Common myeloid progenitor, CD34-positive (primary cell): ENCODE results near the gene MGAT4A.
"Not testable (repeated sequence)": the region's sequence is repeated elsewhere in the genome, so short reads cannot be mapped to it uniquely, and the experiment has no call there.

Experiments
- CTCF ChIA-PET: fragments of 350-600 bp; sonication (Branson Sonifier 250); formaldehyde crosslinking; loops from one replicate; lab custom pipeline; 2021; ENCODE audit warnings: antibody characterized with exemption; lab: Charles Lee
- POLR2A ChIA-PET: fragments of 350-600 bp; sonication (Branson Sonifier 250); formaldehyde crosslinking; loops from one replicate; lab custom pipeline; 2021; ENCODE audit warnings: antibody characterized with exemption; lab: Charles Lee
- DNase-seq, 3 donors: peaks; one replicate each; pipeline versions ENCODE4 v3.0.0 to v3.0.0-alpha.2; 2013
- H3K27ac ChIP-seq, 2 experiments: 1 replicate in 1 of 2; 2 replicates in 1 of 2; pipeline ENCODE4 v1.7.0; 2013; ENCODE audit warnings: inconsistent platforms in 2 of 2, low read length in 2 of 2, mild to moderate bottlenecking in 2 of 2, low read depth in 1 of 2, moderate library complexity in 1 of 2; ENCODE audit not compliant: severe bottlenecking in 2 of 2, insufficient read depth in 1 of 2, poor library complexity in 1 of 2
- H3K27me3 ChIP-seq, 5 experiments: replicated peaks in 2 of 5; 1 replicate in 3 of 5; 2 replicates in 2 of 5; pipeline versions ENCODE4 v1.6.1 to v1.7.0; 2013; ENCODE audit warnings: low read length in 4 of 5, mild to moderate bottlenecking in 2 of 5, moderate library complexity in 2 of 5, inconsistent platforms in 1 of 5; ENCODE audit not compliant: insufficient read depth in 5 of 5, control insufficient read depth in 4 of 5
- H3K36me3 ChIP-seq, 4 experiments: 1 replicate in 2 of 4; 2 replicates in 2 of 4; pipeline versions ENCODE4 v1.6.1 to v1.7.0; 2013; ENCODE audit warnings: low read length in 3 of 4, control low read depth in 1 of 4, mild to moderate bottlenecking in 1 of 4; ENCODE audit not compliant: control insufficient read depth in 4 of 4, insufficient read depth in 4 of 4
- H3K4me1 ChIP-seq, 4 experiments: 1 replicate in 3 of 4; 2 replicates in 1 of 4; pipeline versions ENCODE4 v1.6.1 to v1.7.1; 2013; ENCODE audit warnings: low read length in 3 of 4, mild to moderate bottlenecking in 3 of 4, control low read depth in 1 of 4, inconsistent platforms in 1 of 4, moderate library complexity in 1 of 4; ENCODE audit not compliant: control insufficient read depth in 4 of 4, insufficient read depth in 4 of 4; ENCODE audit errors: control extremely low read depth in 1 of 4
- H3K4me3 ChIP-seq, 7 experiments: 1 replicate in 4 of 7; 2 replicates in 3 of 7; pipeline versions ENCODE4 v1.5.1 to v1.7.0; 2013; ENCODE audit warnings: mild to moderate bottlenecking in 7 of 7, low read length in 6 of 7, moderate library complexity in 6 of 7, inconsistent platforms in 2 of 7, low read depth in 2 of 7, control low read depth in 1 of 7; ENCODE audit not compliant: insufficient read depth in 4 of 7, control insufficient read depth in 1 of 7; ENCODE audit errors: extremely low read depth in 1 of 7
- H3K9me3 ChIP-seq, 5 experiments: 1 replicate in 4 of 5; 2 replicates in 1 of 5; pipeline versions ENCODE4 v1.6.1 to v1.7.1; 2013; ENCODE audit warnings: low read length in 4 of 5, mild to moderate bottlenecking in 2 of 5, inconsistent platforms in 1 of 5, low read depth in 1 of 5, moderate library complexity in 1 of 5; ENCODE audit not compliant: control insufficient read depth in 4 of 5, insufficient read depth in 2 of 5; ENCODE audit errors: control extremely low read depth in 1 of 5
- WGBS: methylation state at CpG from one replicate; pipeline ENCODE4 v1.1.5; 2013; ENCODE audit not compliant: insufficient coverage; 5-methylcytosine and 5-hydroxymethylcytosine counted together

The MGAT4A gene

DNA sequence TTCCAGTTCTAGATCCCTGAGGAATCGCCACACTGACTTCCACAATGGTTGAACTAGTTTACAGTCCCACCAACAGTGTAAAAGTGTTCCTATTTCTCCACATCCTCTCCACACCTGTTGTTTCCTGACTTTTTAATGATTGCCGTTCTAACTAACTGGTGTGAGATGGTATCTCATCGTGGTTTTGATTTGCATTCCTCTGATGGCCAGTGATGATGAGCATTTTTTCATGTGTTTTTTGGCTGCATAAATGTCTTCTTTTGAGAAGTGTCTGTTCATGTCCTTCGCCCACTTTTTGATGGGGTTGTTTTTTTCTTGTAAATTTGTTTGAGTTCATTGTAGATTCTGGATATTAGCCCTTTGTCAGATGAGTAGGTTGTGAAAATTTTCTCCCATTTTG lies 136.3 kb downstream of the MGAT4A start:
- POLR2A ChIA-PET, H3K27me3 ChIP-seq, H3K4me3 ChIP-seq, H3K9me3 ChIP-seq, H3K4me1 ChIP-seq, DNase-seq, H3K27ac ChIP-seq, CTCF ChIA-PET: not testable (repeated sequence)
- no CpG with 5 or more reads among the region's 4 CpGs for WGBS
- H3K36me3 ChIP-seq: peaks cover 7 to 43% (median 27%) of the 10 kb centered on the region in 4 experiments

DNA sequence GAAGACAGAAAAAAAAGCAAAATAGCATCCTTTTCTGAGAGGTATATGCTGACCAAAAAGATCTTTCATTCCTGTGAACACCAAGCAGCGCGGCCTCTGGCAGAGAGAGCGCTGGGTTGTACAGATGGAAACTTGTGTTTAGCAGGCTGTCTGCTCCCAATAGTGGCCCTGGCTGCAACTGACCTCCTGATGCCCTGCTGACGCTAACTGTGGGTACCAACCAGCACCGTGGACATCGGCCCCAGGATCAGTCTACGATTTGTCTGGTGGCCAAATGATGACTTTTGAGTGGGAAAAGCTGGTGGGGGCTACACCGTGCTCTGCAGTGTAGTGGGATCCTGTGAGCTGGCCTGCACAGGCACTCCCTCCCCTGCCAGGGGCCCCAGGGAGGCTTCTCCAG lies 138.4 kb downstream of the MGAT4A start:
- over 99% methylated on average over 8 of the region's 8 CpGs for WGBS
- Histone ChIP-seq H3K27ac (no peak overlapping the region), H3K4me1 (no peaks in the 10 kb centered on the region), H3K27me3 (no peaks in the 10 kb centered on the region), H3K9me3 (peaks cover 0 to 4% (median 2%) of the 10 kb centered on the region in 5 experiments), H3K4me3 (no peak overlapping the region), H3K36me3 (peaks cover under 1 to 41% (median 20%) of the 10 kb centered on the region in 4 experiments)
- CTCF ChIA-PET: interaction anchor here (1.4 kb wide), 1 partner anchor 12 kb away, joined by 3 read pairs; no protein-coding TSS in a partner anchor
- POLR2A ChIA-PET: no interaction called here
- no peak for DNase-seq

DNA sequence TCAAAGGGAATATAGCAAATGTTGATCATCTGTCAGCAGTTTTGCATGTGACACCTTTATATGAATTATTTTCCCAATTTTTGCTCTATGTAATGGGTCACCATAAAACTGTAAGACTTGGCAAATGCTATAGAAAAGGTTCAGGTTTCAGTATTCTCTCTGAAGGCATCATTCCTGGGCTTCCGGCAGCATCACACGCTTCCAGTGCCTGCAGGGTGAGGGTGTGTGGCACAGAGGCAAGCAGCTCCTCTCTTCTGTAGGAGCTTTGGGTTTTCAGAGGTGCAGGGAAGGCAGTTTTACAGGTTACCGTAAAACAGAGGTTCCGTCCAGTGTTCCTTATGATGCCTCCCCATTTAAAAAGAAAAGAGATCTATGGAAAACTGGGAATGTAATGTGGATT lies 141.4 kb downstream of the MGAT4A start:
- ChIA-PET POLR2A (no interaction called here), CTCF (interaction anchor here (1.0 kb wide), 1 partner anchor 8 kb away, joined by 4 read pairs; no protein-coding TSS in a partner anchor)
- Histone ChIP-seq H3K36me3 (peaks cover 0 to 43% (median 20%) of the 10 kb centered on the region in 4 experiments), H3K27me3 (no peaks in the 10 kb centered on the region), H3K4me1 (no peaks in the 10 kb centered on the region), H3K9me3 (peaks cover 0 to 4% (median 2%) of the 10 kb centered on the region in 5 experiments), H3K27ac (no peak overlapping the region), H3K4me3 (no peak overlapping the region)
- 95% methylated on average over 2 of the region's 4 CpGs for WGBS
- no peak for DNase-seq

DNA sequence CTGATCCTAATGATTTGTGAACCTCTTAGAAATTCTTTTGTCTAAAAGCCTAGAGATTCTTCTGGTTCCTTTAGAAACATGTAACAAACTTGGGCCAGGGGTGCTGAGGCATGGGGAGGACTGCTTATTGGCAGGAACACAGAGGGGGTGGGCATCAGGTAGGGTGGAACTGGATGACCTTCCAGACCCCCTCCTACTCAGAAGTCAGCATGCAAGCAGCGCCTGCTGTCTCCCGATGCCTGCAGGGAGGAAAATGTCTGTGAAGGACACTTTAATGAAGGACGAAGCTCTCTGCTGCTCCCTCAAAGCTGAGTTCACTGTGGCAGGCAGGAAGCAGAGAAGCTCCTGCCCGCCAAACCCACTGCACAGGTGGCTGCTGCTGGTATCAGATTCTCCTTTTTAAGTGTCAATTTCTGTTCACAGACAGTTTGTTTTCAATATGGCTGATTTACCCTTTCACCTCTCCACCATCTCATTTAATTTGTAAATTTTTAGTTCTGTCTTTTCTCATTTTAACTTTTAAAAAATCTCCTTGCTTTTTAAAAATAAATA lies 142.0 kb downstream of the MGAT4A start:
- no peak for DNase-seq
- Histone ChIP-seq H3K27me3 (no peaks in the 10 kb centered on the region), H3K4me1 (no peaks in the 10 kb centered on the region), H3K4me3 (no peak overlapping the region), H3K36me3 (peaks cover 0 to 47% (median 23%) of the 10 kb centered on the region in 4 experiments), H3K9me3 (peaks cover 0 to 3% (median 0%) of the 10 kb centered on the region in 5 experiments), H3K27ac (no peak overlapping the region)
- 97% methylated on average over 3 of the region's 4 CpGs for WGBS
- POLR2A ChIA-PET: no interaction called here
- CTCF ChIA-PET: no interaction called here

DNA sequence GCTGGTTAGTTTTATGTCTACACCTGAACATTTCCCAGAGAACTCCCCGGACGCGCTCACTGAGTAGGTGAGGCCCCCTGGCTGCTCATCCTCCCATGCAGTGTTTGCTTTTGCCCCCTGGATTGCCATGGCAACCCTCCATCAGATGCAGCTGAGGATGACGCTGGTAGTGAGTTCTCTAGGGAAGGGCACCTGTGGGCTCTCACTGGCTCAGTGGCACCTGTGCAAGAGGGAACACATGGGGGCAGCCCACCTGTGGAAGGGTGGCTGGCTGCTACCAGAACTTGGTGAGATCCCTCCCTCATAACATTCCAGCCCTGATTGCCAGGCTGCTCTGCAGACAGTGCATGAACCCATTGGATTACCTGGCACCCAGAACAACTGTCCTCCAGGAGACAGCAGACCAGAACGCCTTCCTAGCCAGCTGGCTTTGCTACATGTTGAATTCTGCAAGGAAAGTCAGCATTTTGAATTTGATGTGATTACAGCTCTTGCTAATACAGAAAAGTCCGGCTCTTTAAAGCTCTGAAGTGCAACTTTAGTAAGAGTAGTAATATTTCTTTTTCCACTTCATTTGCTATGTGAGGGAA lies 144.3 kb downstream of the MGAT4A start:
- CTCF ChIA-PET: interaction anchor here (1.1 to 1.9 kb wide), 3 partner anchors 14 to 18 kb away, joined by 3 to 5 read pairs (median 3); no protein-coding TSS in a partner anchor

GRCh38 chr2:98585386-98585785 lies 145.5 kb downstream of the MGAT4A start:
- 92% methylated on average over 9 of the region's 10 CpGs for WGBS
- Histone ChIP-seq H3K4me3 (no peak overlapping the region), H3K36me3 (peaks cover 2 to 51% (median 30%) of the 10 kb centered on the region in 4 experiments), H3K27me3 (no peaks in the 10 kb centered on the region), H3K9me3 (no peaks in the 10 kb centered on the region), H3K27ac (no peak overlapping the region), H3K4me1 (no peaks in the 10 kb centered on the region)
- ChIA-PET POLR2A (no interaction called here), CTCF (interaction anchor here (0.6 to 1.9 kb wide), 3 partner anchors 13 to 29 kb away, joined by 3 to 5 read pairs (median 3); no protein-coding TSS in a partner anchor)
- DNase-seq: no peak

More for the DNA sequence above, 144.3 kb downstream of the MGAT4A start:
- Histone ChIP-seq H3K9me3 (no peaks in the 10 kb centered on the region), H3K27ac (no peak overlapping the region), H3K27me3 (no peaks in the 10 kb centered on the region), H3K4me1 (no peaks in the 10 kb centered on the region), H3K4me3 (no peak overlapping the region), H3K36me3 (peaks cover 2 to 48% (median 33%) of the 10 kb centered on the region in 4 experiments)
- WGBS: 93% methylated on average over 3 of the region's 6 CpGs
- DNase-seq: no peak
- POLR2A ChIA-PET: interaction anchor here (0.5 kb wide), 1 partner anchor 380 kb away, joined by 4 read pairs; no protein-coding TSS in a partner anchor
